Neuronal stem cell (in vitro differentiated cells): Measurements from ENCODE around the gene REPIN1.

Experiments
- DNase-seq: peaks from one replicate; pipeline ENCODE4 v3.0.0-alpha.2; 2013; ENCODE audit warnings: low spot score
- H2AFZ ChIP-seq: one replicate; pipeline ENCODE4 v1.6.1; 2013; ENCODE audit warnings: mild to moderate bottlenecking, low read length, inconsistent platforms
- H2AK5ac ChIP-seq: 2 replicates; pipeline ENCODE4 v1.6.1; 2013; ENCODE audit warnings: low read depth, mild to moderate bottlenecking, inconsistent platforms, low read length, moderate library complexity, mixed read lengths
- H2BK120ac ChIP-seq: 2 replicates; pipeline ENCODE4 v1.6.1; 2013; ENCODE audit warnings: low read depth, mild to moderate bottlenecking, inconsistent platforms, low read length, moderate library complexity, mixed read lengths
- H2BK12ac ChIP-seq: one replicate; pipeline ENCODE4 v1.6.1; 2013; ENCODE audit warnings: low read length, inconsistent platforms
- H2BK15ac ChIP-seq: 2 replicates; pipeline ENCODE4 v1.6.1; 2013; ENCODE audit warnings: mild to moderate bottlenecking, low read length, inconsistent platforms, mixed read lengths
- H2BK5ac ChIP-seq: one replicate; pipeline ENCODE4 v1.6.1; 2013; ENCODE audit warnings: inconsistent platforms, mild to moderate bottlenecking, low read length, moderate library complexity
- H3K14ac ChIP-seq: one replicate; pipeline ENCODE4 v1.6.1; 2013; ENCODE audit warnings: low read length, inconsistent platforms
- H3K18ac ChIP-seq: 2 replicates; pipeline ENCODE4 v1.6.1; 2013; ENCODE audit warnings: low read length, inconsistent platforms
- H3K23ac ChIP-seq: 2 replicates; pipeline ENCODE4 v1.6.1; 2013; ENCODE audit warnings: low read depth, mild to moderate bottlenecking, mixed read lengths, low read length, inconsistent platforms; ENCODE audit not compliant: poor library complexity
- H3K27ac ChIP-seq: replicated peaks from 3 replicates; pipeline ENCODE4 v1.5.1; 2013; ENCODE audit warnings: low read length, inconsistent platforms
- H3K27me3 ChIP-seq, 3 experiments: 2 replicates each; pipeline ENCODE4 v1.6.1; 2013; ENCODE audit warnings: low read length in 3 of 3, mild to moderate bottlenecking in 2 of 3, inconsistent platforms in 1 of 3, low read depth in 1 of 3, mixed read lengths in 1 of 3, moderate library complexity in 1 of 3; ENCODE audit not compliant: control insufficient read depth in 3 of 3, insufficient read depth in 3 of 3
- H3K36me3 ChIP-seq, 2 donors: replicated peaks in 1 of 2; 2 replicates each; pipeline ENCODE4 v1.6.1; 2013; ENCODE audit warnings: low read length in 2 of 2; ENCODE audit not compliant: control insufficient read depth in 2 of 2, insufficient read depth in 2 of 2
- H3K4ac ChIP-seq: 2 replicates; pipeline ENCODE4 v1.6.1; 2013; ENCODE audit warnings: inconsistent platforms, mild to moderate bottlenecking, low read length, moderate library complexity
- H3K4me1 ChIP-seq, 2 donors: 1 replicate in 1 of 2; 2 replicates in 1 of 2; pipeline ENCODE4 v1.6.1; 2013; ENCODE audit warnings: low read length in 2 of 2, low read depth in 1 of 2; ENCODE audit not compliant: control insufficient read depth in 2 of 2, insufficient read depth in 1 of 2
- H3K4me2 ChIP-seq: one replicate; pipeline ENCODE4 v1.6.1; 2013; ENCODE audit warnings: mild to moderate bottlenecking, low read length, inconsistent platforms; ENCODE audit not compliant: insufficient read depth, poor library complexity, severe bottlenecking
- H3K4me3 ChIP-seq, 2 donors: 2 replicates each; pipeline ENCODE4 v1.5.1; 2013; ENCODE audit warnings: low read length in 2 of 2, mild to moderate bottlenecking in 2 of 2, inconsistent platforms in 1 of 2, moderate library complexity in 1 of 2
- H3K79me1 ChIP-seq: one replicate; pipeline ENCODE4 v1.6.1; 2013; ENCODE audit warnings: low read depth, mild to moderate bottlenecking, inconsistent platforms, low read length, moderate library complexity
- H3K9ac ChIP-seq: one replicate; pipeline ENCODE4 v1.6.1; 2013; ENCODE audit warnings: mild to moderate bottlenecking, low read depth, low read length, inconsistent platforms; ENCODE audit not compliant: poor library complexity
- H3K9me3 ChIP-seq, 2 donors: replicated peaks in 1 of 2; 2 replicates each; pipeline versions ENCODE3 to v1.6.1; 2013; ENCODE audit warnings: low read length in 2 of 2, mild to moderate bottlenecking in 2 of 2, inconsistent platforms in 1 of 2, low read depth in 1 of 2, mixed read lengths in 1 of 2, moderate library complexity in 1 of 2; ENCODE audit not compliant: control insufficient read depth in 2 of 2, insufficient read depth in 1 of 2
- H4K8ac ChIP-seq: one replicate; pipeline ENCODE4 v1.6.1; 2013; ENCODE audit warnings: low read depth, mild to moderate bottlenecking, inconsistent platforms, low read length, moderate library complexity
- H4K91ac ChIP-seq: one replicate; pipeline ENCODE4 v1.6.1; 2013; ENCODE audit warnings: low read length, low read depth, mild to moderate bottlenecking, inconsistent platforms; ENCODE audit not compliant: poor library complexity
- WGBS, 2 donors: extraction: QIAGEN DNeasy Blood & Tissue Kit; methylation state at CpG; one replicate each; pipeline ENCODE4 v1.1.7; 2013; ENCODE audit warnings: missing lambda C conversion rate in 2 of 2, mixed read lengths in 1 of 2; ENCODE audit not compliant: insufficient read length in 2 of 2, insufficient replicate concordance in 1 of 2; ENCODE audit errors: extremely low coverage in 2 of 2; 5-methylcytosine and 5-hydroxymethylcytosine counted together

The REPIN1 gene

DNA sequence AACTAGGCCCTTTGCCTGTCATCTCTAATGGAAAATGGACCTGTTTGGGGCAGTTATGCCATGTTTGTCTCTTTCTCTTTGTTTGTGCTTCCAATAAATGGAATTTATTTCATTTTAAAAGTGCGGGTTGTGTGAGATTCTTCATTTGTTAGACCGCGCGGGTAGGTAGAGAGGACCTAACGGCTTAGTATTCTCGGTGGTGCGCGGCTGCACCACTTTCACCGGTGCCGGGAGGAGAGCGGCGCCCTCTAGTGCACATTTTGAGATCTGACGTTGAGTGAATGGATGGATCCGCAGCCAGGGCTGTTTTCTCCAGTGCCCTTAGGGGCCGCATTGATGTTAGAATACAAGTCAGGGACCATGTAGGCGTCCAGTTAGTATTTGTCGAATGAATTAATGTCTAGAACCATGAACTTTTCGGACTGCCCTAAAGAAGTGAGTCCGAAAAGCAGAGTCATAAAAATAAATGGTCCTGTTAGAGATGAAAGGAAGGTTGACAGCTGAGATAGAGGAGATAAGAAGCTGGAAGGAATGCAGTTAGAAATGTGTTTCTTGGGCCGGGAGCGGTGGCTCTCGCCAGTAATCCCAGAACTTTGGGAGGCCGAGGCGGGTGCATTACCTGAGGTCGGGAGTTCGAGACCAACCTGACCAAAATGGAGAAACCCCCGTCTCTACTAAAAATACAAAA lies 52.5 kb downstream of the REPIN1 start:
- Histone ChIP-seq H3K36me3 (no peaks in the 10 kb centered on the region), H3K4ac (no peak overlapping the region), H4K8ac (no peak overlapping the region), H3K9ac (no peak overlapping the region), H3K18ac (no peak overlapping the region), H3K4me1 (no peaks in the 10 kb centered on the region), H3K27me3 (peaks cover 0 to 6% (median 0%) of the 10 kb centered on the region in 3 experiments), H4K91ac (no peak overlapping the region), H2BK15ac (no peak overlapping the region), H2BK120ac (no peak overlapping the region), H2AFZ (peak overlapping the region; percentile 85), H3K14ac (no peak overlapping the region), H2AK5ac (no peak overlapping the region), H3K27ac (no peak overlapping the region), H3K9me3 (peaks cover 0 to 3% of the 10 kb centered on the region in 2 donors), H3K23ac (no peak overlapping the region), H3K4me3 (no peak overlapping the region), H2BK5ac (no peak overlapping the region), H2BK12ac (no peak overlapping the region), H3K4me2 (no peak overlapping the region), H3K79me1 (no peaks in the 10 kb centered on the region)
- WGBS, 2 donors = no CpG with 5 or more reads among the region's 27 CpGs
- DNase-seq = peak; percentile 75

DNA sequence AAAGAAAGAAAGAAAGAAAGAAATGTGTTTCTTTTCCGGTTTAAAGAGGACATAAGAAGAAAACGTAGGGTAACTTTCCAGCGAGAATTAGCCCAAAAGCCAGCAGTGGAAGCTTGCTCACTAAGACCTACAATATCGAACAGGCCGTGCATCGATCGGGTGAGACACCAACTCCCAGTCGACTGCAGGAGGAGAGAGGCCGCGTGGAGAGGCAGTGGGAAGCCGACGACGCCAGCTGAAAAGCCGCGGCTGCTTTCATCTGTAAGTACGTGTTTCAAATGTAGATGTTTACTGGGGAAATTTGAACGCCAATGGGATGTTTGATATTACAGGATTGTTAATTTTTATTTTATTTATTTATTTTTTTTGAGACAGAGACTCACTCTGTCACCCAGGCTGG lies 53.2 kb downstream of the REPIN1 start:
- no peak overlapping the region for H3K23ac ChIP-seq
- H3K14ac ChIP-seq = no peak overlapping the region
- peaks cover 0 to 6% (median 0%) of the 10 kb centered on the region in 3 experiments for H3K27me3 ChIP-seq
- no CpG with 5 or more reads among the region's 17 CpGs for WGBS, 2 donors
- DNase-seq = no peak
- H2AFZ ChIP-seq = no peak overlapping the region
- H4K8ac ChIP-seq = no peak overlapping the region
- no peak overlapping the region for H3K4ac ChIP-seq
- no peak overlapping the region for H2BK120ac ChIP-seq
- no peak overlapping the region for H2BK12ac ChIP-seq
- H3K36me3 ChIP-seq = no peaks in the 10 kb centered on the region
- no peaks in the 10 kb centered on the region for H3K4me1 ChIP-seq
- no peak overlapping the region for H3K18ac ChIP-seq
- peaks cover 0 to 3% of the 10 kb centered on the region in 2 donors for H3K9me3 ChIP-seq
- no peak overlapping the region for H2BK5ac ChIP-seq
- no peaks in the 10 kb centered on the region for H3K79me1 ChIP-seq
- no peak overlapping the region for H3K27ac ChIP-seq
- H2BK15ac ChIP-seq = no peak overlapping the region
- no peak overlapping the region for H2AK5ac ChIP-seq
- H3K4me3 ChIP-seq = no peak overlapping the region
- no peak overlapping the region for H4K91ac ChIP-seq
- H3K4me2 ChIP-seq = no peak overlapping the region
- H3K9ac ChIP-seq = no peak overlapping the region
